Skeletal muscle cell (primary cell): Measurements from ENCODE around the gene TBK1.
A peak's percentile ranks its signal among the peaks of the same experiment; 100 is the strongest.

ENCODE experiments used
- DNase-seq: peaks from one replicate; pipeline ENCODE4 v3.0.0-alpha.2; 2010; ENCODE audit warnings: low read depth
- H3K4me3 ChIP-seq: 2 replicates; pipeline ENCODE4 v1.5.1; 2011; ENCODE audit warnings: low read depth, mild to moderate bottlenecking, control low read depth, low read length, moderate library complexity

TBK1 gene

DNA sequence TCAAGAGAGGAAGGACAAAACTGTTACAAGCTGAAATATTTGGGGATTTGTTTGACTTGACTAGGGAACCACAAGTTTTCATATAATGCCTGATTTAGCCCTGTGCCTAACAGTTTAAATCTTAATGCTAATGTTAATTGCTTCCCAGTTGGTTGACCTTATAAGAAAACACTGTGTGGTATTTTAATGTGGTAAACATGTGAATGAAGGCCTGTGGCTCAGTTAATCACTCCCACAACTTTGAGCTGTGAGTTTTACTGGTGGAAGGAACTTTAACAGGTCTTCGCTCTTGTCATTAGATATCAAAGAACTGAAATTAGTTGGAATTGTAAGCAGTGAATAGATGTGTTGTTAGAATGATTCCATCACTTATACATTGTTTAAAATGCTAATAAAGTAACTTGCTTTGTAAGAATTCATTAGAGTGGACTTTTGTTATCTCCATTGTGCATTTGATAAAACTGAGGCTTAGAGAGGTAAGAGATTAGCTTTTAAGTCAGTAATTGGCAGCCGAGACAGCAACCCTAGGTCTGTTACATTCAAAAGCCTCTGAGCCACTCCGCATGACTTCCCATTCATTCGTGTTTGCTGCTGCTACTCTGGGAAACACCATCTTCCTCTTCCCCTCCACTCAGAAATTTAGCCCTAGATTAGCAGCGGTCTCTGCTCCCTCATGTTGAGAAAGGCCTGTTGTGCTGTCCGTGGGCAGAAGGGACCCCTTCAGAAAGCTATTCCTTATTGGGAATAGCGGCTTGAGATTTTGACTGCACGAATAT lies 1.0 kb upstream of the TBK1 start:
- peak overlapping the region; percentile 92 for H3K4me3 ChIP-seq
- DNase-seq, result no peak

DNA sequence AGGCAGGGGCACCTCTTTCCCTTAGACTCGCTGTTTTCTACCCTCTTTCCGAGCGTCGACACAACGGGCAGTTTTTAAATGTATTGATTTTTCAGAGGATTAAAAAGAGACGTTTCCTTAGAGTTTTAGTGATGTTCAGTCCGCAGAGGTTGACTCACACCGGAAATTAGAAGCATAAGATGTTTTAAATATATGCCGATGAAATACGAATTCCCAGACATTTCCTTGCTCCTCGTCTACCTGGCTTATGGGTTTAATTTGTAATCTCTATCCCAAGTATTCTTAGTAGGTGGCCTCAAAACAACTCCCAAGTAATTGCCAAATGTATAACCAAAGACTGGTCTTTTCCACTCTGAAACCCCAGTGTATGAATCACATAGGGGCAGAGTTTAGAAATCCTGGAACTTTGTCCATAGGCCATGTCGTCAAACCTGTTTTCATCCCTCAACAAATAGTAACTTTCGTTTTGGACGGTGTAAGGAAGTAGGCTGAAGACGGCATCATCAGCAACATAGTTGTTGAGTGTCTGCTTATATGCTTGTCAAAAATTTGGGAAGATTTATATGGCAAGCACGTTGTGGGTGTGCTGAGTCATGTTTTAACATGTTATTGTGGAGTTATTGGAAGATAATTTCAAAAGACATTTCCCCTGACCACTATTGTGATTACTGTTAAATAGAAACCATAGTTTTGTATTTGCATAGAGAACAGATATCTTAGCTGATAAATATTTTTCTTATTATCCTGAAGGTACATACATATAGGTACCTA lies 824 bp downstream of the TBK1 start:
- H3K4me3 ChIP-seq, result peak overlapping the region; percentile 92
- peak; percentile 81 for DNase-seq

DNA sequence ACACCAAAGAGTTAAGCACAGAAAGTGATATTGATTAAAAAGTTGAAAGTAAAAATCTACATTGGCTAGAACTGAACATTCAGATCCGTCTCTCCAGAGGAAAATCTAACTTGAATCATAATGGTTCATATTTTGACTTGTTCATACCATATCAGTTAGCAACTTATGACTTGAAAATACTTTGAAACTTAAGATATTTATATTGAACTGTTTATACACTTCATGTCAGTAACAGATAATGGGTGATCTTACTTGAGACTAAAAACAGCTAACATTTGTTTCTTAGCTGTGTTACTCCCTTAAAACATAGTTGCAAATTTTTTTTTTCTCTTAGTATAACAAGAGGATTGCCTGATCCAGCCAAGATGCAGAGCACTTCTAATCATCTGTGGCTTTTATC lies 3.6 kb downstream of the TBK1 start:
- DNase-seq, result no peak
- H3K4me3 ChIP-seq, result no peak overlapping the region

- no peak for DNase-seq
- no peak overlapping the region for H3K4me3 ChIP-seq
Observed at GRCh38 chr12:64456119-64456518, 4.2 kb downstream of the TBK1 start.

DNA sequence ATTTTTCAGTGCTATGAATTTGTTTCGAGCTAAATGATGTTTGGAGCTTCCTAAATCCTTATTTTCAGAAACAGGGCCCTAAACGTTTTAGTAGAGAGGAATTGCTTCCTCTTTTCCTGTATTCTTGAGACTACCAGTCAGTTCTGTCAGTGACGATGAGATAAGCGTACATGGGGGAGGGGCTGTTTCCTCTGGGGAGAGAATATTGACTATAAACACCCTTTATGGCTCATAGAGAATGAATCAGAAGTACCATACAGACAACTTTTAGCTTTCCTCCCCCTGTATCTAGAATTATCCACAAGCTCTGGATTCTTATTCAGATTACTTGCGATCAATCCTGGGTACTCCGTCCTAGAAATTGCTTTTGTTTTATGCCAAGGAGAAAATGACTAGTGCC lies 5.1 kb downstream of the TBK1 start:
- no peak overlapping the region for H3K4me3 ChIP-seq
- no peak for DNase-seq

DNA sequence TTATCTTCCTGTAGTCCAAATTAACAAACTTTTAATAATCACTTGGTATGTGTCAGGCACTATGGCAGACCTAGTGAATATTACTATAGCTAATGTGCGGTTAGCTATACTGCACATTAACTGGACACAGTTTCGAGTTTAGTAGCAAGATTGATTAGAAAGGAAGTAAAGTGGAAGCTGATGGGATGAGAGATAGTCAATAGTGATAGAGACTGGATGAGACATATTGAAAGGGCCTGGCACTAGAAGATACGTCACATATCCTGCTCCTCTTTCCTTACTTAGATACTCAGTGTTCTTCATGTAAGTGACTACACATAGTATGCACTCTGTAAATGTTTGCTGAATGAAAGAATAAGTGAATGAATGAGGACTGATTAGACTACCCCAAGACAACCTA lies 5.5 kb downstream of the TBK1 start:
- no peak overlapping the region for H3K4me3 ChIP-seq

GRCh38 chr12:64457923-64458322 lies 6.0 kb downstream of the TBK1 start:
- DNase-seq, result no peak
- no peak overlapping the region for H3K4me3 ChIP-seq

More for the DNA sequence above, 5.5 kb downstream of the TBK1 start:
- DNase-seq, result no peak

- H3K4me3 ChIP-seq, result no peak overlapping the region
- no peak for DNase-seq
Observed at GRCh38 chr12:64459394-64459891, 7.5 kb downstream of the TBK1 start.

- peak; percentile 89 for DNase-seq
- H3K4me3 ChIP-seq, result no peak overlapping the region
Observed at GRCh38 chr12:64461634-64462414, 9.9 kb downstream of the TBK1 start.

DNA sequence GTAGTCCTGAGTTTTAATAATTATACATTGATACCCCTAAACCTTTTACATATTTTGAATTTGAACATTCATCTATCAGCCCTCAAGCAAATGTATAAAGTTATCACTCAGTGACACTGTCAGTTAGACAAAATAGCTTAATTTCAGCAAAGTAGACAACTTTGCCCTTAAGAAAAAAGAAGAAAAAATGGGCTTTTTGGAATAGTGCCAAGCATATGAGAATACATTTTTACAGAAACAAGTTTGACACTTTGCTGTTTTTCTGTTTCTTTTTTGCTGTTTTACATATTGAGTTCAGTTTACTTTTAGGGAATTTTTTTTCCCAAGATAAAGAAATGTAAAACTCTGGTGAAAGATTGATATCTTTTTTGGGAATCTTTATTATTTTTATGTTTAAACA lies 14.3 kb downstream of the TBK1 start:
- no peak for DNase-seq

DNA sequence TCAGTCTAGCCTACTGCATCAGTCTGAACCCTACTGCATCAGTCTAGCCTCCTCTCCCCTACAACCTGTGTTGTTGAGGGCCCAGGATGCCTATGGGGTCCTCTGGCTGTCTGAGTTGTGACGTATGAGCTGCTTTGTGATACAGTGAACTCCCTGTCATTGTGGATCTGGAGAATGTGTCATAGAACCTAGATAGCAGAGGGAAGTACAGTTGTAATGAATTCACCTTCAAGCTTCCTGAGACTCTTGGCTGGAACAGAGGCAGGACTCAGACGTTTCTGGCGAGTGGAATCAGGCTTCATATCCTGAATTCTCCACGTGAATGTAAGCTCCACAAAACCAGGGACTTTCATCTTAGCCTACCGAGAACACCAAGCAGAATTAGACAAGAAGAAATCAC lies 17.0 kb downstream of the TBK1 start:
- H3K4me3 ChIP-seq, result no peak overlapping the region
- DNase-seq, result no peak

More for the DNA sequence above, 14.3 kb downstream of the TBK1 start:
- no peak overlapping the region for H3K4me3 ChIP-seq

- no peak for DNase-seq
- H3K4me3 ChIP-seq, result no peak overlapping the region
Observed at GRCh38 chr12:64469455-64470142, 17.7 kb downstream of the TBK1 start.

- no peak for DNase-seq
- no peak overlapping the region for H3K4me3 ChIP-seq
Observed at GRCh38 chr12:64470495-64470894, 18.6 kb downstream of the TBK1 start.

- no peak overlapping the region for H3K4me3 ChIP-seq
- DNase-seq, result no peak
Observed at GRCh38 chr12:64473176-64473575, 21.3 kb downstream of the TBK1 start.

DNA sequence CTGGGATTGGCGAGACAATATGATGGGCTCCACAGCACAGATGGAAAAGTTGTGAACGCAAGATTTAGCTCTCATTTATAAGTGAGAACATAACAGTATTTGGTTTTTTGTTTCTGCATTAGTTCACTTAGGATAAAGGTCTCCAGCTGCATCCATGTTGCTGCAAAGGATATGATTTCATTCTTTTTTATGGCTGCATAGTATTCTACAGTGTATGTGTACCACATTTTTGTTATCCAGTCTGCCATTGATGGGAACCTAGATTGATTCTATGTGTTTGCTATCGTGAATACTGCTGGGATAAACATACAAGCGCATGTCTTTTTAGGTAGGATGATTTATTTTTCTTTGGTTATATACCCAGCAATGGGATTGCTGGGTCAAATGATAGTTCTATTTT lies 23.6 kb downstream of the TBK1 start:
- DNase-seq, result no peak
- H3K4me3 ChIP-seq, result no peak overlapping the region

DNA sequence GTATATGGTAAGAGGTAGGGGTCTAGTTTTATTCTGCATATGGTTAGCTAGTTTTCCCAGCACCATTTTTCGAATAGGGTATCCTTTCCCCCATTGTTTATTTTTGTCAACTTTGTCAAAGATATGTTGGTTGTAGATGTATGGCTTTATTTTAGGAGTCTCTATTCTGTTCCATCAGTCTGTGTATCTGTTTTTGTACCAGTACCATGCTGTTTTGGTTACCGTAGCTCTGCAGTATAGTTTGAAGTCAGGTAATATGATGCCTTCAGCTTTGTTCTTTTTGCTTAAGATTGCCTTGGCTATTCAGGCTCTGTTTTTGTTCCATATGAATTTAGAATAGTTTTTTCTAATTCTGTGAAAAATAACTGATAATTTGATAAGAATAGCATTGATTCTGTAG lies 24.9 kb downstream of the TBK1 start:
- DNase-seq, result no peak
- H3K4me3 ChIP-seq, result no peak overlapping the region

DNA sequence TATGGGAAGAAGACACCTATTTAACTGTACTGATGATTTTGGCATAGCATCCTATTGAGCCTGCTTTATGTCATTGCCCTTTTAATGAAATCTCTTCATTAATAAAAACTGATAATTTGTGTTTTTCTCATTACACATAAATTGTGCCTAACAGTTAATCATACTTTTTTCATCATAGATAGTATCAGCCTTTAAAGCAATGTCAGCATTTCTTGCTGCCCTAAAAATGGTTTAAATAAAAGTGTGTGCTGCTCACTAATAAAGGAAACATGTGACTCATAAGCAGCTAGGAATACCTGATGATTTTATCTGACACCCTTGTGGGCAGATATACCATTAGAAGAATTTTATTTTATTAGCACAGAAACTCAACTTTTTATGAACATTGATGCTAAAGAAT lies 26.7 kb downstream of the TBK1 start:
- no peak for DNase-seq
- no peak overlapping the region for H3K4me3 ChIP-seq

- no peak overlapping the region for H3K4me3 ChIP-seq
- DNase-seq, result no peak
Observed at GRCh38 chr12:64480148-64480547, 28.2 kb downstream of the TBK1 start.

DNA sequence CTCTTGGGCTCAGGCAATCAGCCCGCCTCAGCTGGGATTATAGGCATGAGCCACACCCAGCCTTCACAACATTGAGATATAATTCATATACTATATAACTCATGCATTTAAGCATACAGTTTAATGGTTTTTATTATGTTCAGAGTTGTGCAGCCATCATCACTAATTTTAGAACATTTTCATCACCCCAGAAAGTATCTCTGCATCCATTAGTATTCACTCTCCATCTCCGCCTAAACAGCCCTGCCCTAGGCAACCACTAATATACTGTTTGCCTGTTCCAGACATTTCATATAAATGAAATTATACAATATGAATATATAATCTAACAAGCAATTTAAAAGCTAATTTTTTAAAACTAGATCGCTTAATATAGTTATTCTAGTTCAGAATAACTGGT lies 34.7 kb downstream of the TBK1 start:
- DNase-seq, result no peak
- H3K4me3 ChIP-seq, result no peak overlapping the region
